Measurements from ENCODE around the gene SUGP1. TPM values are rescaled to one million over a fixed set of nuclear protein-coding genes. Genes with fewer than 3 reads are reported as not detected.

SUGP1 gene
- total RNA-seq, 6 experiments from 2014 or later = 37.7 to 47.0 (median 44.4) TPM

GRCh38 chr19:19269952-19270694 lies 50.2 kb downstream of the SUGP1 start:
- Mint-ChIP-seq H3K36me3 (ENCODE audit: low read depth) (no peaks in the 10 kb centered on the region; the same call in 1 of the 2 replicates), H3K4me3 (no peak overlapping the region), H3K4me1 (ENCODE audit: low read depth) (no peaks in the 10 kb centered on the region), H3K27me3 (ENCODE audit: insufficient read depth) (peaks cover 14% of the 10 kb centered on the region), H3K27ac (no peak overlapping the region), H3K9me3 (no peaks in the 10 kb centered on the region)
- TF ChIP-seq, protein P1, sequence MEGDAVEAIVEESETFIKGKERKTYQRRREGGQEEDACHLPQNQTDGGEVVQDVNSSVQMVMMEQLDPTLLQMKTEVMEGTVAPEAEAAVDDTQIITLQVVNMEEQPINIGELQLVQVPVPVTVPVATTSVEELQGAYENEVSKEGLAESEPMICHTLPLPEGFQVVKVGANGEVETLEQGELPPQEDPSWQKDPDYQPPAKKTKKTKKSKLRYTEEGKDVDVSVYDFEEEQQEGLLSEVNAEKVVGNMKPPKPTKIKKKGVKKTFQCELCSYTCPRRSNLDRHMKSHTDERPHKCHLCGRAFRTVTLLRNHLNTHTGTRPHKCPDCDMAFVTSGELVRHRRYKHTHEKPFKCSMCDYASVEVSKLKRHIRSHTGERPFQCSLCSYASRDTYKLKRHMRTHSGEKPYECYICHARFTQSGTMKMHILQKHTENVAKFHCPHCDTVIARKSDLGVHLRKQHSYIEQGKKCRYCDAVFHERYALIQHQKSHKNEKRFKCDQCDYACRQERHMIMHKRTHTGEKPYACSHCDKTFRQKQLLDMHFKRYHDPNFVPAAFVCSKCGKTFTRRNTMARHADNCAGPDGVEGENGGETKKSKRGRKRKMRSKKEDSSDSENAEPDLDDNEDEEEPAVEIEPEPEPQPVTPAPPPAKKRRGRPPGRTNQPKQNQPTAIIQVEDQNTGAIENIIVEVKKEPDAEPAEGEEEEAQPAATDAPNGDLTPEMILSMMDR (IDR thresholded peaks at IDR 0.05) = no peak
- DNase-seq = no peak

DNA sequence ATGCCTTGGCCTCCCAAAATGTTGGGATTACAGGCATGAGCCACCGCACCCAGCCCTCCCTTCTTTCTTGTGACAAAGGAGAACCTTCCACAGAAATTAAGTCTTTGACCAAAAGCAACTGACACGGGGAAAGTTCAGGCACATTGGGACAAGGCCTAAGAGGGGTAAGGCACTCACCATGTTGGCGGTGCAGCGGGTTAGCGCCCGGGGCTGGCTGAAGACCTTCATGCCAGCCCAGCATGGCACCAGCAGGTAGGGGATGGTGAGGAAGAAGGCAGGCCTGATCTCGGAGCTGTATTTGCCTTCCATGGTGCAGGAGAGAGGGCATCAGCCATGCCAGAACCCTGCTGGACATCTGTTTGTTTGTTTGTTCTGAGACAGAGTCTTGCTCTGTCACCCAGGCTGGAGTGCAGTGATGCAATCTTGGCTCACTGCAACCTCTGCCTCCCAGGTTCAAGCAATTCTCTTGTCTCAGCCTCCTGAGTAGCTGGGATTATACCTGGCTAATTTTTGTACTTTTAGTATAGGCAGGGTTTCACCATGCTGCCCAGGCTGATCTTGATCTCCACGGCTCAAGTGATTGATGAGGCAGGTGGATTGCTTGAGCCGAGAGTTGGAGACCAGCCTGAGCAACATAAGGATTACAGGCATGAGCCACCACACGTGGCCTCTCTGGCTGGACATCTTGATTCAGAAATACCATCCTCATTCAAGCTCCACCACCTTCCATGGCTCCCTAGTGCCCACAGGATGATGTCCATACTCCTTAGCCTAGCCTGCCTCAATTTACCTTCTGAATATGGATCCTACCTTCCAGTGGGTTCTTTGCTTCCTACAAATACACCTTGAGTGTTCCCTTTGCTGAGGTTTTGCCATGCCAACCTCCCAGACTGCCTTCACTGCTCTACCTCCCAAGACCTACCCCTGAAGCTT lies 51.6 kb downstream of the SUGP1 start:
- peaks cover 20% of the 10 kb centered on the region for H3K27me3 Mint-ChIP-seq (ENCODE audit: insufficient read depth)
- H3K27ac Mint-ChIP-seq = no peak overlapping the region

GRCh38 chr19:19267305-19267704 lies 53.0 kb downstream of the SUGP1 start:
- Mint-ChIP-seq H3K9me3 (no peaks in the 10 kb centered on the region), H3K4me1 (ENCODE audit: low read depth) (no peaks in the 10 kb centered on the region; the same call in 1 of the 2 replicates), H3K27ac (no peak overlapping the region), H3K36me3 (ENCODE audit: low read depth) (no peaks in the 10 kb centered on the region), H3K4me3 (no peak overlapping the region), H3K27me3 (ENCODE audit: insufficient read depth) (peaks cover 27% of the 10 kb centered on the region)
- DNase-seq = no peak
- TF ChIP-seq, protein P1 (IDR thresholded peaks at IDR 0.05) = no peak

More for the DNA sequence above, 51.6 kb downstream of the SUGP1 start:
- Mint-ChIP-seq H3K9me3 (no peaks in the 10 kb centered on the region), H3K36me3 (ENCODE audit: low read depth) (no peaks in the 10 kb centered on the region; the same call in 1 of the 2 replicates), H3K4me3 (no peak overlapping the region), H3K4me1 (ENCODE audit: low read depth) (no peaks in the 10 kb centered on the region)
- TF ChIP-seq, protein P1 (IDR thresholded peaks at IDR 0.05) = no peak
- no peak for DNase-seq

- no peak for DNase-seq
- peaks cover 30% of the 10 kb centered on the region for H3K27me3 Mint-ChIP-seq (ENCODE audit: insufficient read depth)
- H3K4me1 Mint-ChIP-seq (ENCODE audit: low read depth) = no peaks in the 10 kb centered on the region; the same call in 1 of the 2 replicates
- H3K4me3 Mint-ChIP-seq = no peak overlapping the region
- no peaks in the 10 kb centered on the region for H3K36me3 Mint-ChIP-seq (ENCODE audit: low read depth)
- H3K9me3 Mint-ChIP-seq = peaks cover 12% of the 10 kb centered on the region
- H3K27ac Mint-ChIP-seq = no peak overlapping the region
- TF ChIP-seq, protein P1 (IDR thresholded peaks at IDR 0.05) = no peak
Observed at GRCh38 chr19:19263886-19264487, 56.3 kb downstream of the SUGP1 start.
